ENCODE results near the gene SHANK1.
"Not testable (repeated sequence)": the region's sequence is repeated elsewhere in the genome, so short reads cannot be mapped to it uniquely, and the experiment has no call there.

The SHANK1 gene

DNA sequence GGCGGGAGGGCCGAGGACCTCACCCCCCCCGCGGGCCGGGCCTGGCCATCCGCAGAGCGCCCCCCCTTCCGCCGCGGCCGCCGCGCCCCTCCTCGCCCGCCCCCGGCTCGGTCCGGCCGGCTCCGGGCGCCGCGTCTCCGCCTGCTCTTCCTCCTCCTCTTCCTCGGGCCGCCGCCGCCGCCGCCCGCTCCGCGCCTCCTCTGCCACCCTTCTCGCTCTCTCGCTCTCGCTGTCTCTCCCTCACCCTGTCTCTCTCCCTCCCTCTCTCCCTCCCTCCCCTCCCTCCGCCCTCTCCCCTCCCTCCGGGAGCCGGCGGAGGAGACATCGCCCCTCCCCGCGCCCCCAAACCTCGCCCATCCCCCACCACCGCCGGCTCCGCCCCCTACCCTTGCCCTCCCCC is at the start of gene SHANK1:
Gene SHANK1 (minus strand): TSS at position 237 of the 400 bp plus-strand sequence. CDS start 2,883 bp downstream, outside the sequence.
- in situ Hi-C loops (cut with HindIII; ENCODE audit: low pct_ligation_motif_present, low pct_unique_long_range_greater_than_20kb, low sequenced_read_pairs) = no loop called here
- DNase-seq = no peak

DNA sequence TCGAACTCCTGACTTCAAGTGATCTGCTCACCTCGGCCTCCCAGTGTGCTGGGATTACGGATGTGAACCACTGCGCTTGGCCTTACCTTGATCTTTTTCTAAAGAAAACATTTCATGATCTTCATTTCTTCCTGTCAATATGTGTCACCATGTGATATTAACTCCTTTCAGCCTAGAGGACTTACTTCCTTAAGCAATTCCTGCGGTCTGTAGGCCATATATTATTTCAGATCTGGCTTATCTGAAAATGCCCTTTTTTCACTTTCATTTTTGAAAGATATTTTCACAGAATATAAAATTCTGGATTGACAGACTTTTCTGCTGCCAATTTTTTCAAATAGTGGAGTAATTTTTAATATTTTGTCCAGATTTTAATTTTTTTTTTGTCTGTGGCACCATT is 48.7 kb upstream of the SHANK1 start:
- in situ Hi-C loops (cut with HindIII; ENCODE audit: low pct_ligation_motif_present, low pct_unique_long_range_greater_than_20kb, low sequenced_read_pairs) = no loop called here
- no peak for DNase-seq

DNA sequence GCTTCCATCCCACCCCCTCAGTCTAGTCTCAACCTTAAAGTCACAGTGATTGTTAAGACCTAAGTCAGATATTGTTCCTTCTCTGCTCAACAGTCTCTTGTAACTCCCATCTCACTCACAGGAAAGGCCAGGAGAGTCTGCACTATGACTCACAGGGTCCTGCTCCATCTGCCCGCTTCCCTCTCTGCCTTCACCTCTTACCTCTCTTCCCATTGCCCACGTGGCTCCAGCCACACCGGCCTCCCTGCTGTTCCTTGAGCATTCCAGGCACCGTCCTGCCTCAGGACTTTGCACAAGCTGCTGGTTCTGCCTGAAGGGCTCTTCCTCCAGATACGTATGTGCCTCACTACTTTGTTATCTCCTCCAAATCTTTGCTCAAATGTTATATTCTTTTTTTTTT is 47.7 kb upstream of the SHANK1 start:
- in situ Hi-C loops (cut with HindIII; ENCODE audit: low pct_ligation_motif_present, low pct_unique_long_range_greater_than_20kb, low sequenced_read_pairs); DNase-seq: not testable (repeated sequence)

DNA sequence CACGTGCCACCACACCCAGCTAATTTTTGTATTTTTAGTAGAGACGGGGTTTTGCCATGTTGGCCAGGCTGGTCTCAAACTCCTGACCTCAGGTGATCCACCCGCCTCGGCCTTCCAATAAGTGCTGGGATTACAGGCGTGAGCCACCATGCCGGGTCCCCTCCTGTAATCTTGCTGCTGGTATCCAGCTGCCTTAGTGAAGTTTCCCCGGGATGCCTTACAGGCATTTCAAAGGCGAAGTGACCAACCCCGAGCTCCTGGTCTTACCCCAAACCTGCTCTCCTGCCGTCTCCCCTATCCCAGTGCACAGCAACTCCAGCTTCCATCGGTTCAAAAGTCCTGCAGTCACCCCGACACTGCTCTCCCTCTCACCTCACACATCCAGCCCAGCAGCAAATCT is 47.1 kb upstream of the SHANK1 start:
- in situ Hi-C loops (cut with HindIII; ENCODE audit: low pct_ligation_motif_present, low pct_unique_long_range_greater_than_20kb, low sequenced_read_pairs); DNase-seq: not testable (repeated sequence)

DNA sequence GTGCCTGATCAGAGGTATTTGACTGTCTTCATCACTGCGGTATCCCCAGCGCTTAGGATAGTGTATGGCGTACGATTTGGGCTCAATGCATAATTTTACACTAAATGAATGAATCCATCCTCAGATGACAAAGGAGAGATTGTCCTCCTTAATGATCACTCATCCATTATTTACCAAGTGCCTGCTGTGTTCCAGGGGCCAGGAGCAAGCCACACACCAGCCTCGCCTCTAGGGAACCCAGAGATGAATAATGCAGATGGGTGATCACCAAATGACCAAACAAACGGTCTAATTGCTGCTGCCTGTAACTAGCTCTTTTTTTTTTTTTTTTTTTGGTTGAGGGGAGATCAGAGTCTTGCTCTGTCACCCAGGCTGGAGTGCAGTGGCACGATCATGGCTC is 44.8 kb upstream of the SHANK1 start:
- no peak for DNase-seq
- in situ Hi-C loops (cut with HindIII; ENCODE audit: low pct_ligation_motif_present, low pct_unique_long_range_greater_than_20kb, low sequenced_read_pairs) = no loop called here

DNA sequence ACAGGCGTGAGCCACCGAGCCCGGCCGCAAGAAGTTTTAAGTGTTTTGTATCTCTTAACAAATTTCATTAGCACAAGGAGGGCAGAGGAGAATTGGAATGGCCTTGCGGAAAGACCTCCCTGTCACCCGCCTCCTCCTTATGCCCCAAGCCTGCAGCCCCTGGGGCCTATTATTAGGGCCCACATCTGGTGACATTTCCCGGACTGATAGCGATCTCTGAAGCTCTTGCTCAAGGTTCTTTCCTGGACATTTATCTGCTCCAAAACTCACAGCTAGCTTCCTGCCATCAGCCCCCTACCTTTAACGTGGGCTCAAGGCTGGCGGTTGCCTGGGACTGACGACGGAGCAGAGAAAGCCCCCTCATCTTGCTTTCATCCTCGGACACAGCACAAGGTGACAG is 43.9 kb upstream of the SHANK1 start:
- DNase-seq; in situ Hi-C loops (cut with HindIII; ENCODE audit: low pct_ligation_motif_present, low pct_unique_long_range_greater_than_20kb, low sequenced_read_pairs): not testable (repeated sequence)

DNA sequence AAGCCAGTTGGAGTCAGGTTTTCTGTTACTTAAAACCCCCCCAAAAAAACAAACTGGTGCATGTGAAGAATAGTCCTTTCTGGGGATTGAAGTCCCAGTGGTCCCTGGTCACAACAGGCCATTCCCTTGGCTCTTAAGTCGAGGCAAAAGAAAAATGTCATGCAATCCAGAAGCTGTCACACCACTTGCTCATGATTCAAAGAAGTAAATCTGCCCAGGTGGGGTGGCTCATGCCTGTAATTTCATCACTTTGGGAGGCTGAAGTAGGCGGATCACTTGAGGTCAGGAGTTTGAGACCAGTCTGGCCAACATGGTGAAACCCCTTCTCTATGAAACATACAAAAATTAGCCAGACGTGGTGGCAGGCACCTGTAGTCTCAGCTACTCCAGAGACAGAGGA is 41.9 kb upstream of the SHANK1 start:
- DNase-seq; in situ Hi-C loops (cut with HindIII; ENCODE audit: low pct_ligation_motif_present, low pct_unique_long_range_greater_than_20kb, low sequenced_read_pairs): not testable (repeated sequence)

DNA sequence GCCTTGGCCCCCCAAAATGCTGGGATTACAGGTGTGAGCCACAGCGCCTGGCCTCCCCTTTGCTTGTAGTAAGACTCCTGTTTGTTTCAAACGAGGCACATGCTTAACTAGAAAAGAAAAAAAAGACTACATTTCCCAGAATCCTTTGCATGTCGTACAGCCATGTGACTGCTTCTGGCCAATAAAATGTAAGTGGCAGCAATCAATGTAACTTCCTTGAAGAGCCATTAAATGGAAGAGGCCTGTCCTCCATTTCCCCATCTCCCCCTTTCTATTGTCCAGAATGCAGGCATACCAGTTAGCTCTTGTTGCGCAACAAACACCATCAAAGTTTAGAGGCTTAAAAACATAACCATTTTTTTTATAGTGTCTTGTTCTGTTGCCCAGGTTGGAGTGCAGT is 40.3 kb upstream of the SHANK1 start:
- in situ Hi-C loops (cut with HindIII; ENCODE audit: low pct_ligation_motif_present, low pct_unique_long_range_greater_than_20kb, low sequenced_read_pairs) = no loop called here
- DNase-seq = peak; percentile 24

DNA sequence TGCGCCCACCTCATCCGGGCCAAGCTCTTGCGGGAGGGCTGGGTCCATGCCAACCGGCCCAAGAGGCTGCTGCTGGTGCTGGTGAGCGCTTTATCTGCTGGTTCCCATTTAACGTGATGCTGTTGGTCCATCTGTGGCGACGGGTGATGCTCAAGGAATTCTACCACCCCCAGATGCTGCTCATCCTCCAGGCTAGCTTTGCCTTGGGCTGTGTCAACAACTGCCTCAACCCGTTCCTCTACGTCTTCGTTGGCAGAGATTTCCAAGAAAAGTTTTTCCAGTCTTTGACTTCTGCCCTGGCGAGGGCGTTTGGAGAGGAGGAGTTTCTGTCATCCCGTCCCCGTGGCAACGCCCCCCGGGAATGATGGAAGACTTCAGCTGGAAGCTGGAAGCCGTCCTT is 39.5 kb upstream of the SHANK1 start:
- DNase-seq; in situ Hi-C loops (cut with HindIII; ENCODE audit: low pct_ligation_motif_present, low pct_unique_long_range_greater_than_20kb, low sequenced_read_pairs): not testable (repeated sequence)

DNA sequence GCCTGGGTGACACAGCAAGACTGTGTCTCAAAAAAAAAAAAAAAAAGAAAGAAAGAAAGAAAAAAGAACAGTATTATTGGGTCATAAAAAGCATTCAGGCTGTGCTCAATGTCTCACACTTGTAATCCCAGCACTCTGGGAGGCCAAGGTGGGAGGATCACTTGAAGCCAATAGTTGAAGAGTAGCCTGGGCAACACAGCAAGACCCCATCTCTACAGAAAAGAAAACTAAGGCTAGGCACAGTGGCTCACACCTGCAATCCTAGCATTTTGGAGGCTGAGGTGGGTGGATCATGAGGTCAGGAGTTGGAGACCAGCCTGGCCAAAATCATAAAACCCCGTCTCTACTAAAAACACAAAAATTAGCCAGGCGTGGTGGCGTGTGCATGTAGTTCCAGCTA is 38.0 kb upstream of the SHANK1 start:
- in situ Hi-C loops (cut with HindIII; ENCODE audit: low pct_ligation_motif_present, low pct_unique_long_range_greater_than_20kb, low sequenced_read_pairs); DNase-seq: not testable (repeated sequence)

DNA sequence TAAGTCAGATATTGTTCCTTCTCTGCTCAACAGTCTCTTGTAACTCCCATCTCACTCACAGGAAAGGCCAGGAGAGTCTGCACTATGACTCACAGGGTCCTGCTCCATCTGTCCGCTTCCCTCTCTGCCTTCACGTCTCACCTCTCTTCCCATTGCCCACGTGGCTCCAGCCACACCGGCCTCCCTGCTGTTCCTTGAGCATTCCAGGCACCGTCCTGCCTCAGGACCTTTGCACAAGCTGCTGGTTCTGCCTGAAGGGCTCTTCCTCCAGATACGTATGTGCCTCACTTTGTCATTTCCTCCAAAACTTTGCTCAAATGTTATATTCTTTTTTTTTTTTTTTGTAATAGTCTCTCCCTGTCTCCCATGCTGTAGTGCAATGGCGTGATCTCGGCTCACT is 36.6 kb upstream of the SHANK1 start:
- in situ Hi-C loops (cut with HindIII; ENCODE audit: low pct_ligation_motif_present, low pct_unique_long_range_greater_than_20kb, low sequenced_read_pairs); DNase-seq: not testable (repeated sequence)

DNA sequence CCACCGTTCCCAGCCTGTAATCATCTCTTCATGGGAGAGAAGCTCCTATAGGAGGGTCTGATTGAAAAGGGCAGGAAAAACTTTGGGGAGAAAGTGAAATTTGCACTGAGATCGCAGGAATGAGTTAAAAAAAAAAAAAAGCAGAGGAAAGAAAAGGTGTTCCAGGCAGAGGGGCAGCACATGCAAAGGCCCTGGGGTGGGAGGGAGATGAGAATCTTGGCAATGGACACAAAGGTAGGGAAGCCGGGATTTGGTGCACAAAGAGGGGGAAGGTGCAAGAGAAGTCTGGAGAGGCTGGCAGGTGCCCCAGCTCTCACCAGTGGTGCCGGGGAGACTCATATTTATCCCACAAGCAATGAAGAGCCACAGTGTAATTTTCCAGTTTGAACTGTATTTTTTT is 34.3 kb upstream of the SHANK1 start:
- in situ Hi-C loops (cut with HindIII; ENCODE audit: low pct_ligation_motif_present, low pct_unique_long_range_greater_than_20kb, low sequenced_read_pairs) = no loop called here
- no peak for DNase-seq

DNA sequence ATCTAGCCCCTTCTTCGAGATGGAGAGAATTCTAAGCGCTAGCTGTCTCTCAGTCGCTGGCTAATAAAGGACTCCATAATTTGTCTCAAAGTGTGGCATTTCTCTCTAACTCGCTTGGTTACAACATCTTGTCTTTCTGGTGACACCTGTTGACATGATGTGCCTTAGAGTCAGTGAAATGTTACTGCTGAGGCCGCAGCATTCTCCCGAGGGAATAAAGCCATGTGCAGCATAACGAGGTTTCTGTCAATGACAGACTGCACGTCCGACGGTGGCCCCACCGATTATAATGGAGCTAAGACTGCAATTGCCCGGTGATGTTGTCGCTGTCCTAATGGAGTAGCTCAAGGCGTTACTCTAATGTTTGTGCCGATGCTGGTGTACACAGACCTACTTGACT is 30.4 kb upstream of the SHANK1 start:
- DNase-seq = no peak
- in situ Hi-C loops (cut with HindIII; ENCODE audit: low pct_ligation_motif_present, low pct_unique_long_range_greater_than_20kb, low sequenced_read_pairs) = no loop called here

DNA sequence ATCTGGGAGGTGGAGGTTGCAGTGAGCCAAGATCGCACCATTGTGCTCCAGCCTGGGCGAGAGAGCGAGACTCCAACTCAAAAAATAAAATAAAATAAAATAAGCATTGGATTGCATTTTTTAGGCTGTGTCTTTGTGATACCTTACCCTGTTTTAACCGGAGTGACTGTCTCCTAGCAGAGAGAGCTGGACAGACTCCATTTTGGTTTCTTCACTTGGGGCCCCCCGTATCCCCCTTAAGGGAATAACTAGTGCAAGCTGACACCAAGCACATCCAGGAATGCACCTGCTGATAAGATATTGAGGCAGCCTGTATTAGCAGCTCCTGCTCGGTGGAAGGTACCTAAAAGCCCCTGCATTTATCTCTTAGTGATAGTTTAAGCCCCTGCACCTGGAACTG is 29.9 kb upstream of the SHANK1 start:
- DNase-seq = no peak
- in situ Hi-C loops (cut with HindIII; ENCODE audit: low pct_ligation_motif_present, low pct_unique_long_range_greater_than_20kb, low sequenced_read_pairs) = no loop called here

DNA sequence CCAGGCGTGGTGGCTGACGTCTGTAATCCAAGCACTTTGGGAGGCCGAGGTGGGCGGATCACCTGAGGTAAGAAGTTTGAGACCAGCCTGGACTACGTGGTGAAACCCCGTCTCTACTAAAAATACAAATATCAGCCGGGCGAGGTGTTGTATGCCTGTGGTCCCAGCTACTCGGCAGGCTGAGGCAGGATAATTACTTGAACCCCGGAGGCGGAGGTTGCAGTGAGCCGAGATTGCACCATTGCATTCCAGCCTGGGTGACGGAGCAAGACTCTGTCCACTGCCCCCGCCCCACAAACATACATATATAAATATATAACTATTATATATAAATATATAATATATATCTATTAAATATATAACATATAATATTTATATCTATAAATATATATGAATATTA is 27.5 kb upstream of the SHANK1 start:
- DNase-seq; in situ Hi-C loops (cut with HindIII; ENCODE audit: low pct_ligation_motif_present, low pct_unique_long_range_greater_than_20kb, low sequenced_read_pairs): not testable (repeated sequence)

DNA sequence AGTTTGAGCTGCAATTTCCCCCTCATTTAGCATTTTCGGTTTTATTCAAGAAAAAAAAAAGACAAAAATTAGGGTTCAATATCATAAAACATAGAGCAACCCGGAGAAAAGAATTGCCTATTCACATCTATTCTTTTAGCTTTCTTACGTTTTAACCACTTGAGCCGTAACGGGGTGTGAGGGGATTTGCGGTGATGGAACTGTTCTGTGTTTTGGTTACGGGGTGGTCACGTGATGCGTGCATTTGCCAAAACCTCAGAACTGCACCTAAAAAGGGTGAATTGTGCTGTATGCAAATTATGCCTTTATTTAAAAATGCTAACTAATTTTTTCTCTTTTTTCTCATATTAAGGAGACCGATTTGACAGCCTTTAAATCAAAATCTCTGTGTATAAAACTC is 25.6 kb upstream of the SHANK1 start:
- DNase-seq = no peak
- in situ Hi-C loops (cut with HindIII; ENCODE audit: low pct_ligation_motif_present, low pct_unique_long_range_greater_than_20kb, low sequenced_read_pairs) = no loop called here

DNA sequence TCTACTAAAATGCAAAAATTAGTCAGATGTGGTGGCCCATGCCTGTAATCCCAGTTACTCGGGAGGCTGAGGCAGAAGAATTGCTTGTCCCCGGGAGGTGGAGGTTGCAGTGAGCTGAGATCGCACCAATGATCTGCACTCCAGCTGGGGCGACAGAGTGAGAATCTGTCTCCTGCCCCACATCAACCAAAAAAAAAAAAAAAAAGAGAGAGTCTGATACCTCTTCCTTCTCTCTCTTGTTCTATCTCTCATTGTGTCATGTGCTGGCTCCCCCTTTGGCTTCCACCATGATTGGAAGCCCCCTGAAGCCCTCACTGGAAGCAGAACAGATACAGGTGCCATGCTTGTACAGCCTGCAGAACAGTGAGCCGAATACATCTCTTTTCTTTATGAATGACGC is 23.9 kb upstream of the SHANK1 start:
- in situ Hi-C loops (cut with HindIII; ENCODE audit: low pct_ligation_motif_present, low pct_unique_long_range_greater_than_20kb, low sequenced_read_pairs) = no loop called here
- no peak for DNase-seq

DNA sequence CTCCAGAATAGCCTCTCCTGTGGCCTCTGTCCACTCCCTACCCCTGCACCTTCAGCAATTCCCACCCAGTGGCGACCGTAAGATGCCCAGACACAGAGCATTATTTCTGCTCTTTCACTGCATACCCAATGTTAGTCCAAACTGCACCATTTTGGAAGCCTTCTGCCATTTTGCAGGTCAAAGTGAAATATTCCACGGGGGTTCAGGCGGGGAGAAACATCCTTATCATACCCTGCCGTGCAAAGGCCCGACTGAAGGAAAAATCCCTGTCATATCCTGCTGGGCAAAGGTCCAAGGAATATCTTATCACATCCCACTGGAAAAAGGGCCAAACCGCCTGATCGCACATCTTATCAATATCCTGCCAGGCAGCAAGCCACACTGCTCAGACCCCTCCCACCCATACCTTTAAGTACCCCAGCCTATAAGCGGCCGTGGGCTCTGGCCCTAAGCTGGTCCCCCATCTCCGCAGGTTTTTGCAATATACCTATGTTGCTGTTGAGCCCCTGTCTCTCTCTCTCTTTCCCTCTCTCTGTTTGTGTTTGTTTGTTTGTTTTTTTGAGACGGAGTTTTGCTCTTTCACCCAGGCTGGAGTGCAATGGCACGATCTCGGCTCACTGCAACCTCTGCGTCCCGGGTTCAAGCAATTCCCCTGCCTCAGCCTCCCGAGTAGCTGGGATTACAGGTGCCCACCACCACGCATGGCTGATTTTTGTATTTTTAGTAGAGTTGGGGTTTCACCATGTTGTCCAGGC is 21.8 kb upstream of the SHANK1 start:
- in situ Hi-C loops (cut with HindIII; ENCODE audit: low pct_ligation_motif_present, low pct_unique_long_range_greater_than_20kb, low sequenced_read_pairs) = no loop called here
- no peak for DNase-seq

DNA sequence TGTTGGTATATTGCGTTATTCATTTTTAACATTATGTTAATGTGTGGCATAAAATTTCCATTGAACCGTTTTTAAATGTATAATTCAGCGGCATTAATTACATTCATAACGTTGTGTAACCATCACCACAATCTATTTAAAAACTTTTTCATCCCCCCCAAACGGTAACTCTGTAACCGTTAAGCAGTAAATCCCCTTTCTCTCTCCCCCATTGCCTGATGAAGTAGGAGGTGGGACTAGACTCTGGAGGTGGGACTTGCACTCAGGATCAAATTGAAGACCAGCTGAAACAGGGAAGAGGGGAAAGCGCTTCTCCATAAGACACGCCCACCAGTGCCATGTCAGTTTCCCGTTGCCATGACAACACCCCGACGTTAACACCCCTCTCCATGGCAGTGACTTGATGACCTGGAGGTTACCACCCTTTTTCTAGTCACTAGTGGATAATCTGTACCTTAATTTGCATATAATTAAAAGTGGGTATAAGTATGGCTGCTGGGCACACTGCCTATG is 20.4 kb upstream of the SHANK1 start:
- in situ Hi-C loops (cut with HindIII; ENCODE audit: low pct_ligation_motif_present, low pct_unique_long_range_greater_than_20kb, low sequenced_read_pairs) = no loop called here
- DNase-seq = no peak

DNA sequence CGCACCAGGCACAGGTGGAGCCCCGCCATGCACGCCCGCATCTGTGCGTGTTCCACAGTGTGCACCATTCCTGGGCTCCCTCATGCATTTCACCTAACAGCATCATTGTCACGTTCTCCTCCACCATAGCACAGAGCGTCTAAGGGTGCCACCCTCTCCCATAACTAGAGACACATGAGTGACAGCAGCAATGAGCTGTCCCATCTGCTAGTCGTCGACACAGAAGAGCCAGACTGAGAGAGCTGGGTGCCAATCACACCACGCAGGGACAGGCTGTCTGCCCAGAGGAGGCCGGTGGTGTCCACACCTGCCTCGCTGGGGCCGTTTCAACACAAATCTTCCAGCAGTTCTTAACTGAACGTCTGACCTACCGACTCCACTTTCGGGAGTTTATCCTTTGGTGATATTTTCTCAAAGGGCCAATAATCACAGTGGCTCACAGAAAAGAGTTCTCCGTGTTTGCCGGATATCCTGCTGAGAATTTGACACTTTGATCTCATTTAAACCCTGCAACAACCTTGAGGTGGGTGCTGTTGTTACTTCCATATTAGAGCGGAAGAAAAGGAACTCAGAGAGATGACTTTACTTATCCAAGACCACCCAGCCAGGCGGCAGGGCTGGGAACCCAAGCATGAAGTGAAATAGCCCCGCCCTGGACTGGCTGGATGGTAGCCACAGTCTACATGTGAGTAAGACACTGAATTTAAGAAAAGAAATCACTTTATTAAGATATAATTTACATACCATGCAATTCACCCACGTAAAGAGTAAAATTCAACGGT is 19.7 kb upstream of the SHANK1 start:
- in situ Hi-C loops (cut with HindIII; ENCODE audit: low pct_ligation_motif_present, low pct_unique_long_range_greater_than_20kb, low sequenced_read_pairs) = no loop called here
- no peak for DNase-seq

Measured in ACHN (cell line).